HG02973 (cell line): ENCODE results near the gene SMC6.

Experiments used
- ATAC-seq: cut with Tn5 transposase; IDR thresholded peaks from one replicate; pipeline ENCODE4 v1.9.1; 2021; ENCODE audit warnings: moderate library complexity; ENCODE audit not compliant: unreplicated experiment

Gene SMC6

DNA sequence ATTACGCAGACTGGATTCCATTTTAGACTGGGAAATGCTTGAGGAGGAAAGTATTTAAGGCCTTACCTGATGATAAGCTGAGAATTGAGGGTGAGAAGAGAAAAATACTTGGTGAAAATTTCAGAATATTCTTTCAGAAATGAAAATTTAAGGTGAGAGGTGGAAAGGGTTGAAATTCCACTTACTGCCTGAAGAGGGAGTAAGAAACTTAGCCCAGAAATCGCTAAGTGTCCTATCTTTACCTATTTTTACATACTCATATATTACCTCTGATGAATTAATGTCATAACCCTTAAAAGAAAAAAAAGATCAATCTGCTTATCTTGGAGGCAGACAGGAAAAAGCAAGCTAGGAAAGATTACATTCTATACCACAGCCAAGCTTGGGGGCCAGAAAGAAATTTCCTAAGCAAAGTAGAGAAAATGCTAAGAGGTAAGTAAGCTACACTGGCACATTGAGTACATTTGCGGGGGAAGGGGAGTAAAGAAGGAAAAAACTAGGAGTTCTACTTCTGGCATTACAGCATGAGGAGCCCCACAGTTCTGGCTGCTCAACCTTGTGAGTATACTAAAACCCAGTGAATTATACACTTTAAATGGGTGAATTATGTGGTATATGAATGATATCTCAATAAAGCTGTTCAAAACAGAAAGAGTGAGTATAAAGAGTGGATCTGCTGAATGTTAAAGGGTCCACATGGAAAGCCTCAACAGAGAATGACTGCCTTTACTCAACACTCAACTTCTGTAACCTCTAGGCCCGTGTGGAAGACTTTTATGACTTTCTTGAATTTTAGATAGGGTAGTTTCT lies 33.8 kb downstream of the SMC6 start:
- peak; percentile 54 for ATAC-seq

DNA sequence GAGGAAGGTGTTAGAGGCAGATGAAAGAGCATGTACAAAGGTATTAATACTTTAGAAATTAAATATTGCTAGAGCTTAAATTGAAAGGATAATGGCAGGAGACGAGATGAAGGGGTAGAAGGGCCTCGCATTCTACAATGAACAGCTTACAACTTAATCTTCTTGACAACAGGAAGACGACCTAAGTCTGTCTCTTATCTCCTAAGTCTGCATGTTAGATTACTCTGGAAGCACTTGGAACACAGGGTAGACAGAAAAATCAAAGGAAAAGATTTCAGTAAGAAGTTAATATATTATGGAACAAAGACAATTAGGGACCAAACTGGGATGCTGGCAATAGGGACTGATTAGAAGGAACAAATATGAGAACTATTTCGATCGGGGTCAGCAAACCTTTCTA lies 34.9 kb downstream of the SMC6 start:
- ATAC-seq = no peak

GRCh38 chr2:17717666-17718065 lies 35.9 kb downstream of the SMC6 start:
- no peak for ATAC-seq

DNA sequence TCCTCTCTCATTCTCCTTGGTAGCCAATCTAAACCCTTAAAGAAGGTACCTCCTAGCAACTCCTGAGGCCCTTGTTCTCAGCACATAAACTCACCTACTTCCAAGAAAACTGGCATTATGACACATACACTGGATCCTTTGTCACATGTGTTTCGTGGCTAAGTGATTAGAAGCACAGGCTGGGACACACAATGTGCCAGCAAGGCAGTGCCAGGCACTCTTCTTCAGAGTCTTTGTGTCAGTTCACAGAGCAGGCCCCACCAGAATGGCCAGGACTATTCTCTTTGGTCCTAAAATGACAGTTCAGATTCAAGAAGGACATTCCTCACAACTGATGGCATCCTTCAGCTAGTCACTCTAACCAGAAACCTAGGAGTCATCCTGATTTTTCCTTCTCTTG lies 40.3 kb downstream of the SMC6 start:
- no peak for ATAC-seq

GRCh38 chr2:17710547-17711248 lies 42.9 kb downstream of the SMC6 start:
- no peak for ATAC-seq

DNA sequence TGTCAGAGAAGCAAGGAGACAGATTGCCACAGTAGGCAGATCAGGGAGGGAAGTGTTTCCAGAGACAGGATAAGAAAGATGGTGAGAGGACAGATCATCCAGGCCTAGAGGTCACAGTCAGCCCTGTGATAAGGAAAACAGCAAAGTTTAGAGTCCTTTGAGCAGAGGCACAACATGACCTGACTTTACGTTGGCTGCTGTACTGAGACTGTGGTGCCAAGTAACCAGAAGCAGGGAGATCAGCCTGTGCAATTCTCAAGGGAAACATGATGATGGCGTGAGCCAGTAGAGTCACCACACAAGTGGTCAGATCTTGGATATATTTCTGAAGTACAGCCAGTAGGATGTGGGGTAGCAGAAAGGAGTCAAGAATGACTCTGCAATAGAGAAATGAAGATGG lies 43.7 kb downstream of the SMC6 start:
- no peak for ATAC-seq

- ATAC-seq = no peak
These were observed 45.1 kb downstream of the SMC6 start for GRCh38 chr2:17708501-17708900.

GRCh38 chr2:17706845-17707244 lies 46.8 kb downstream of the SMC6 start:
- no peak for ATAC-seq

- no peak for ATAC-seq
These were observed 62.8 kb downstream of the SMC6 start for GRCh38 chr2:17690776-17691175.

DNA sequence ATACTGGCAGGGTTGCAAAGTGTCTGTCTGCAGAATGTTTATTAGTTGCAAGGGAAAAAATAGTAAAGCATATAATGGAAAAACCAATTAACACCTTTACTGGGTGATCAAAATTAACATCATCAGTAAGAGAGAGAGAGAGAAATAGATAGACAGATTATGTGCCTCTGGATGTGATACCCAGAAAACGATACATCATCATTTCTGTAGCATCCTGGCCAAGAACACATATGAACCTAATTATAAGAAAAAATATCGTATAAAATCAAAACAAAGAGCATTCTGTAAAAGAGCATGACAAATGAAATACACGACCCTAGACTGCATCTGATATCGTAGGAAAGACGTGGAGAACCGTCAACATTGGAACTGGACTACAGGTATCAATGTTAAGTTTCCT lies 64.6 kb downstream of the SMC6 start:
- ATAC-seq = no peak

DNA sequence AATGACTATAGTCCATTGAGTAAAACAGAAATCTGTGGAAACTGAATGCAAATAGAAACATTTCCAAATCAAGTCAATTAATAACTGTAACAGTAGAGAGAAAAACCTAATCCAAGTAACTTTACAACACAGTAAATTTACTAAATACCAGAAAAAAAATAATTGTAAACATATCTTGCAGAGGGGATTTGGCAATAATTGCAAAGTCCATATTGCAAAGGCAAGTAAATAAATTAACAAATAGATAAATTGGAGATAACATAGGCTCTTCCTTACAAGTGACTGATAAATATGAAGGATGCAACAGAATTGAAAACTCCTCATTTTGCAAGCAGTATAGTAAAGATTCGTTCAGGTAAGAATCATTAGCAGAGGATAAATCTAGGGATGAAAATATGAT lies 65.0 kb downstream of the SMC6 start:
- no peak for ATAC-seq

GRCh38 chr2:17683981-17684380 lies 69.6 kb downstream of the SMC6 start:
- ATAC-seq = no peak

GRCh38 chr2:17682098-17682857 lies 71.3 kb downstream of the SMC6 start:
- no peak for ATAC-seq

GRCh38 chr2:17680119-17680518 lies 73.5 kb downstream of the SMC6 start:
- no peak for ATAC-seq

- ATAC-seq = no peak
These were observed 78.8 kb downstream of the SMC6 start for GRCh38 chr2:17674817-17675216.

DNA sequence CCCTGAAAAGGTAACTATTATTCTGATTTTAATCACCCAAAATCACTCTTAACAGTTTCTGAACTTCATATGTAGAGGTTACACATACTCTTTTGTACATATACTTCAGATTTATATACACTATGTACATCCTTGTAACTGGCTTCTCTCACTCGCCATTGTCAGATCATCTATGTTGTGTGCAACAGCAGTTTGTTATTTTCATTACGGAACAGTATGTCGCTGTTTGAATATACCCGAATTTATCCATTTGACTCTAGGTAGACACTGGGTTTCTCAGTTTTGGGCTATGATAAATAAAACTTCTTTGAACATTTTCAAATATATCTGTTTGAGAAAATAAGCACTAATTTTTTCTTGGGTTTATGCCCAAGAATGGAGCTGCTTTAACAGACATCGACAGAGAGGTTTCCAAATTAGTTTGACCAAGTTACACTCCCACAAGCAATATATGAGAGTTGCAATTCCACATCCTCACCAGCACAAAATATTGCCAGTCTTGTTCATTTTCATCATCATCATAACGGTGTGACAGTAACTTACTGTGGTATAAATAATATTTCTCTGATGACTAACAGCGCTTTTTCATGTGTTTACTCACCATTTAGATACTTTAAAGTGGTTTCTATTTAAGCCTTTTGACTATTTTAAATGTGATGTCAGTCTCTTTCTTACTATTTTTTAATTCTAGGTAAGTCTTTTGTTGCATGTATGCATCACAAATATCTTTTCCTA lies 80.9 kb downstream of the SMC6 start:
- no peak for ATAC-seq

GRCh38 chr2:17667898-17668297 lies 85.7 kb downstream of the SMC6 start:
- no peak for ATAC-seq

DNA sequence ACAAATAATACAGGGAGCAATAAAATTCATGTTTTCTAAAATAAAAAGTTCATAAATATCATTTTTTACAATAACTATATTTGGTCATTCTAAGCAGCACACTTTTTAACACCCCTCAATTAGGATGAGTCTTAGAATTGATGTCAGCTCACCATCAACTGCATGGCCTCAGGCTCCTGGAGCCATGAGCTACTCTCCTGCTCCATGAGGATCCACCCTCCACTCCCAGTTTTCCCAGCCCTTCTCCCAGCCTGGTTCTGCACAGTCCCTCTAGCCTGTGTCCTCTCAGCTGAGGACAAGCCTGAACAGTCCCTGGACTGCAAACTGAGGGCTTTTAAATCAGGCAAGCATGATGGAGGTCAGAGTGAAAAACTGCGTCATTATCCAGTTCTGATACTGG lies 89.1 kb downstream of the SMC6 start:
- no peak for ATAC-seq

GRCh38 chr2:17662723-17663122 lies 90.9 kb downstream of the SMC6 start:
- ATAC-seq = no peak

DNA sequence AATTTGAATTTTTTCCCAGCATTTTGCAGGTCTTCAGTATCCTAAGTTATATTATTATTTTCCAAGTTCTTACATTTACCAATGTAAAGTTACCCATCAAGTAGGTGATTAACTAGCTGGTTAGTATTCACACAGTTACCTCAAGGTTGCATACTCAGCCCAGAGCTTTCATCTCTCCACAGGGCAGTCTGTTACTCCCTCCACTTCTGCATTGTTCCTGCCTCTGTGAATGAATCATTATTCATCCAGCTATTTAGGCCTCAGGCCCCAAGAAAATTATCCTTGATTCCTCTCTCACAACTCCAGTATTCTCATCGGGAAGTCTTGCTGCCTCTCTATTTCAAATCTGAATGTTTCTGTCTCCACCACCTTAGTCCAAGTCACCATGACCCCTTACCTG lies 92.2 kb downstream of the SMC6 start:
- ATAC-seq = no peak

DNA sequence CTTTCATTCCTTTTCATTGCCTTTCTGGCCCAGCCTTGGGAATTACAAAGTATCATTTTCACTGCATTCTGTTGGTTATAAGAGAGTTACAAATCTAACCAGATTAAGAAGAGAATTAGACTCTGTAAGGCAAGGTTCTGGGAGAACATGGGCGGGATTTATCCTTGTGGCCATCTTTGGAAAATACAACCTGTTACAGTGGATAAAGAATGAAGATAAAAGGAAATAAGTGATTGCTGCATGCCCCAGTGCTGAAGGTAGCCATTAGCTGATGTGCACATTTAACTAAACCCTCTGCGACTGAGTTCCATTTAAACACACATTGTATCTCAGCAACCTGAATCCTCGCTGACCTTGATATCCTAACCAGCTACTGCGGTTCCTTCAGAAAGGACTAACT lies 93.4 kb downstream of the SMC6 start:
- no peak for ATAC-seq
